HEK293T (cell line): Measurements from ENCODE around the gene BTNL3.

Experiments
- NFRKB ChIP-seq: fragments of 450-650 bp; IDR thresholded peaks from 2 replicates; pipeline ENCODE4 v1.6.1; 2016; ENCODE audit warnings: mild to moderate bottlenecking, moderate library complexity
- PKNOX1 ChIP-seq: fragments of 450-650 bp; IDR thresholded peaks from 2 replicates; pipeline ENCODE4 v1.6.1; 2016
- SUZ12 ChIP-seq: fragments of 450-650 bp; IDR thresholded peaks from 2 replicates; pipeline ENCODE4 v1.6.1; 2016; ENCODE audit warnings: mild to moderate bottlenecking

DNA sequence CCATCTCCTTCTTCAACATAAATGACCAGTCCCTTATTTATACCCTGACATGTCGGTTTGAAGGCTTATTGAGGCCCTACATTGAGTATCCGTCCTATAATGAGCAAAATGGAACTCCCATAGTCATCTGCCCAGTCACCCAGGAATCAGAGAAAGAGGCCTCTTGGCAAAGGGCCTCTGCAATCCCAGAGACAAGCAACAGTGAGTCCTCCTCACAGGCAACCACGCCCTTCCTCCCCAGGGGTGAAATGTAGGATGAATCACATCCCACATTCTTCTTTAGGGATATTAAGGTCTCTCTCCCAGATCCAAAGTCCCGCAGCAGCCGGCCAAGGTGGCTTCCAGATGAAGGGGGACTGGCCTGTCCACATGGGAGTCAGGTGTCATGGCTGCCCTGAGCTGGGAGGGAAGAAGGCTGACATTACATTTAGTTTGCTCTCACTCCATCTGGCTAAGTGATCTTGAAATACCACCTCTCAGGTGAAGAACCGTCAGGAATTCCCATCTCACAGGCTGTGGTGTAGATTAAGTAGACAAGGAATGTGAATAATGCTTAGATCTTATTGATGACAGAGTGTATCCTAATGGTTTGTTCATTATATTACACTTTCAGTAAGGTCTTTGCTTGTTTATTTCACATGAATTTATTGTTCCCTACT is 38.2 kb upstream of the BTNL3 start:
- TF ChIP-seq PKNOX1 (no peak), NFRKB (no peak), SUZ12 (no peak)
